DND-41 (cell line): ENCODE results near the gene SLC17A2.

Source experiments
- CTCF ChIP-seq: IDR thresholded peaks from 2 replicates; pipeline ENCODE4 v1.5.1; 2012; ENCODE audit warnings: borderline replicate concordance, low read length, moderate library complexity, mild to moderate bottlenecking; ENCODE audit not compliant: poor library complexity, severe bottlenecking; ENCODE audit errors: extremely low read depth
- EZH2 ChIP-seq: IDR thresholded peaks from 3 replicates; pipeline ENCODE4 v1.6.1; 2012; ENCODE audit warnings: borderline replicate concordance, low read depth, mild to moderate bottlenecking, moderate library complexity, low read length, inconsistent platforms; ENCODE audit not compliant: severe bottlenecking

GRCh38 chr6:25902071-25902470 lies 28.4 kb downstream of the SLC17A2 start:
- TF ChIP-seq CTCF (no peak), EZH2 (no peak)
